Measurements from ENCODE around the gene SOAT2. TPM values are rescaled to one million over a fixed set of nuclear protein-coding genes. Genes with fewer than 3 reads are reported as not detected.
A peak's percentile ranks its signal among the peaks of the same experiment; 100 is the strongest.

The SOAT2 gene
- total RNA-seq, 5 donors from 2014 or later (not counting 1 experiment from before 2014, with no cell fraction given) = 0.82 to 1.6 (median 0.89) TPM

DNA sequence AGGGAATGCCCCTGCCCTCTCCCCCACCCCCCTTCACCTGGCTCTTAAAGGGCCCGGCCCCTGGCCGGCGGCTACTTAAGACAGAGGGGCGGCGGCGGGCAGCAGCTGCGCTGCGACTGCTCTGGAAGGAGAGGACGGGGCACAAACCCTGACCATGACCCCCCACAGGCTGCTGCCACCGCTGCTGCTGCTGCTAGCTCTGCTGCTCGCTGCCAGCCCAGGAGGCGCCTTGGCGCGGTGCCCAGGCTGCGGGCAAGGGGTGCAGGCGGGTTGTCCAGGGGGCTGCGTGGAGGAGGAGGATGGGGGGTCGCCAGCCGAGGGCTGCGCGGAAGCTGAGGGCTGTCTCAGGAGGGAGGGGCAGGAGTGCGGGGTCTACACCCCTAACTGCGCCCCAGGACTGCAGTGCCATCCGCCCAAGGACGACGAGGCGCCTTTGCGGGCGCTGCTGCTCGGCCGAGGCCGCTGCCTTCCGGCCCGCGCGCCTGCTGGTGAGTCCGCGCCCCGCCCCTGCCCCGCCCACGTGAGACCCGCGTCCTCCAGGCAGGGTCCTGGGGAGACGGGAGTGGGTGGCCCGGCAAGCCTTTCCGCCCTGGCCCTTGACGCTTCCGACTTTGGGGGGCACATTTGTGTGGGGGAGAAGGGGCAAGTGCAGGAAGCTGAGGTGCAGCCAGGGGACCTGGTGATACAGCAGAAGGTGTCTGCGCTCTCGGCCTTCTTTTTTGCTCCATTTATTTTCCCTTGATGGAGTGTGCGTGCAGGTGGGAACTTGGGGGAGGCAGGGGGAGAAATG is 5.5 kb upstream of the SOAT2 start, which contains the start of gene IGFBP6:
IGFBP6 (plus strand) TSS at position 104 of the 790 bp plus-strand sequence; CDS start at position 155, 51 bp downstream.
- peaks cover 38 to 43% (median 38%) of the 10 kb centered on the region in 3 donors for H3K4me1 Mint-ChIP-seq

DNA sequence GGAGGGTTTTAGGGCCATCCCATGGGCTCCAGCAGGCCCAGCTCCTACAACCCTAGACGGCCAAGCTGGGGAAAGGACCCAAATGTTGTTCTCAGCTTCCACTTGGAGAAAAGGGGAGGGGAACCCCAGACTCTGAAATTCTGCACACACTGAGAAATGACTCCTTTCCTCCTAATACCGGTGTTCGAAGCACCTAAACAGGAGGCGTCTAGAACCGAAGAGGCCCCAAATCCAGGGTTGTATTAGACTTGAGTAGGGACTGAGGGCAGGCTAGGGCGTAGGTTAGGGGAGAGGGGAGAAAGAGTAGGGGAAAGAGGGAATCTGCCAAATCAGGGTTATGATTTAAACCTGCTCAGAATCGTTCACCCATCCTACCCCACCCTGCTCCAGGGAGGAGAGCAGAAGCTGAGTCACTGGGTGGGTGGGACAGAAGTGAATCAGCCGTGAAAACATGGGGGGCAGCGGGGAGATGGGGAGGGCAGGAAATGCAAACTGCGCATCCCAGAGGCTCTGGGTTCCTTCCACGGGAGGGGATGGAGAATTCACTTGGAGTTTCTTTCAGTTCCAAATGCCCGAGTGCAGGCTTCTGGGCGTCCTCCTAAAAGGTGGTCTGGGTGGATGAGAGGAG is 4.8 kb upstream of the SOAT2 start:
- H3K27me3 Mint-ChIP-seq = peaks cover 0 to 6% of the 10 kb centered on the region in 2 donors
- ATAC-seq (replicated peaks in 1 of 4) = no peak
- peak overlapping the region; percentile 74 to 88 for H3K27ac Mint-ChIP-seq
- peak overlapping the region; percentile 75 to 79 (median 77) for H3K4me3 Mint-ChIP-seq
- H3K4me1 Mint-ChIP-seq = peaks cover 45 to 50% (median 45%) of the 10 kb centered on the region in 3 donors
- H3K36me3 ChIP-seq (ENCODE audit: control insufficient read depth in 2 of 2, extremely low read depth in 1 of 2, insufficient read depth in 1 of 2, low read length in 1 of 2) = no peaks in the 10 kb centered on the region
- H3K4me3 ChIP-seq (ENCODE audit: control insufficient read depth in 1 of 2, extremely low read depth in 1 of 2, low read length in 1 of 2) = peak overlapping the region; percentile 50 to 58
- H3K9me3 Mint-ChIP-seq = no peaks in the 10 kb centered on the region
- ChIA-PET POLR2A (interaction anchor here in 1 of 2 donors (1.2 kb wide), 1 partner anchor 19 kb away, joined by 3 read pairs; the partner anchor contains the start of gene SPRYD3), CTCF (interaction anchor here (0.6 to 3.2 kb wide), 11 partner anchors 12 to 901 kb away, joined by 3 to 32 read pairs (median 3); partner anchors contain the start of gene SPRYD3 (in 1 of the 2))
- H3K4me1 ChIP-seq (ENCODE audit: control insufficient read depth in 1 of 2, extremely low read depth in 1 of 2, insufficient read depth in 2 of 2, low read length in 2 of 2) = peaks cover 23 to 55% of the 10 kb centered on the region in 2 experiments
- H3K27me3 ChIP-seq (replicated peaks in 1 of 2; ENCODE audit: control insufficient read depth in 2 of 2, extremely low read depth in 1 of 2, insufficient read depth in 2 of 2, low read length in 1 of 2) = peaks cover 0 to 16% of the 10 kb centered on the region in 2 experiments
- H3K9me3 ChIP-seq = no peaks in the 10 kb centered on the region
- WGBS (ENCODE audit: insufficient coverage) = 66% methylated on average over 3 of the region's 13 CpGs
- H3K27ac ChIP-seq (ENCODE audit: low read length) = peak overlapping the region; percentile 52
- DNase-seq = peak in 2 of 35 experiments; percentile 29 to 30
- no peaks in the 10 kb centered on the region for H3K36me3 Mint-ChIP-seq

More for the DNA sequence above, 5.5 kb upstream of the SOAT2 start, which contains the start of gene IGFBP6:
- Histone ChIP-seq H3K4me3 (ENCODE audit: control insufficient read depth in 1 of 2, extremely low read depth in 1 of 2, low read length in 1 of 2) (peak within 1 kb of the TSS; percentile 50 to 58), H3K36me3 (ENCODE audit: control insufficient read depth in 2 of 2, extremely low read depth in 1 of 2, insufficient read depth in 1 of 2, low read length in 1 of 2) (no peaks in the 10 kb centered on the region), H3K4me1 (ENCODE audit: control insufficient read depth in 1 of 2, extremely low read depth in 1 of 2, insufficient read depth in 2 of 2, low read length in 2 of 2) (peaks cover 16 to 48% of the 10 kb centered on the region in 2 experiments), H3K9me3 (no peaks in the 10 kb centered on the region), H3K27ac (ENCODE audit: low read length) (peak within 1 kb of the TSS; percentile 52), H3K27me3 (replicated peaks in 1 of 2; ENCODE audit: control insufficient read depth in 2 of 2, extremely low read depth in 1 of 2, insufficient read depth in 2 of 2, low read length in 1 of 2) (peaks cover 0 to 16% of the 10 kb centered on the region in 2 experiments)
- Mint-ChIP-seq H3K4me3 (peak within 1 kb of the TSS; percentile 75 to 79 (median 78)), H3K27me3 (peaks cover 0 to 6% of the 10 kb centered on the region in 2 donors), H3K9me3 (no peaks in the 10 kb centered on the region), H3K36me3 (no peaks in the 10 kb centered on the region), H3K27ac (peak within 1 kb of the TSS; percentile 74 to 88)
- peak in 28 of 35 experiments; percentile 19 to 69 (median 38) for DNase-seq
- CTCF ChIA-PET = interaction anchor here in 1 of 2 donors (0.6 to 3.2 kb wide), 4 partner anchors 11 to 91 kb away, joined by 3 to 32 read pairs (median 18); partner anchors contain the start of gene SPRYD3
- POLR2A ChIA-PET = interaction anchor here in 1 of 2 donors (1.2 kb wide), 1 partner anchor 19 kb away, joined by 3 read pairs; the partner anchor contains the start of gene SPRYD3
- ATAC-seq (replicated peaks in 1 of 4) = peak; percentile 67 to 74 (median 70)
- WGBS (ENCODE audit: insufficient coverage) = under 1% methylated on average over 49 of the region's 51 CpGs

DNA sequence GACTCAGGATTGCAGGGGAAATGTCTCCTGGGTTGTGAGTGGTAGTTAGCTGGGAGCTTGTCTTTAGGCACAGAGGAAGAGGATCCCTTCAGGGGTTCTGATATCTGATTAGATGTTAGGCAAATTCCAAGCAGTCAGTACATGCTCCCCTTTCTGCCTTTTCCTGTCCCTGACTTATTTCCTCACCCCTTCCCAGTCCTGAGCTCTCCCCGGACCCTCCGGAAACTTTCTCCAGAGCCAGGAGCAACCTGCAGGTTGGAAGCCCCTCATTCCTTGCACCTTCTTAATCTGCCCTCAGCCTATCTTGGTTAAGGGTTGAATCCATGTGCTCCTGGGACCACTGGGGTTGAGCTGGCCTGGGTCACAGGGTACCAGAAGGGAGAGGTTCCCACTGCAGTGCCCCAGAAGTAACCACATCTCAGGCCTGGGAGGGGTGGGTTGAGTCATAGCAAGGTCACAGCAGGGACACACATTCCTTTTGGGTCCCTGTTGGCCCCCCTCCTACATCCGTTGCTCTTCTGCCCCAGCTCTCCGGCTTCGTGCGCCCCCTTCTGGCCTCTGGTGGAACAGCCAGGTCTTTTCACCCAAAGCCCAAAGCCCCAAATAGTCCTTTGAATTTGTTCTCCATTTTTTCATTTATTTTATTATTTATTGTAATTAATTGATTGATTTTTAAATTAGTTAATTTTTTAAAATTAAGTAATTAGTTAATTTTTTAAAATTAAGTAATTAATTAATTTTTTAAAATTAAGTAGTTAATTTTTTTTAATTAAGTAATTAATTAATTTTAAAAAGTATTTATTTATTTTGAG is 4.0 kb upstream of the SOAT2 start:
- CTCF ChIA-PET = interaction anchor here (0.6 to 3.2 kb wide), 13 partner anchors 13 to 900 kb away, joined by 3 to 32 read pairs (median 4); partner anchors contain the start of gene SPRYD3 (in 1 of the 2)
- Mint-ChIP-seq H3K27me3 (peaks cover 0 to 6% of the 10 kb centered on the region in 2 donors), H3K27ac (peak overlapping the region; percentile 67 to 88), H3K4me3 (peak overlapping the region; percentile 45 to 79 (median 55)), H3K36me3 (no peaks in the 10 kb centered on the region), H3K9me3 (no peaks in the 10 kb centered on the region), H3K4me1 (peaks cover 52 to 58% (median 54%) of the 10 kb centered on the region in 3 donors)
- peaks cover 0 to 15% of the 10 kb centered on the region in 2 experiments for H3K27me3 ChIP-seq (replicated peaks in 1 of 2; ENCODE audit: control insufficient read depth in 2 of 2, extremely low read depth in 1 of 2, insufficient read depth in 2 of 2, low read length in 1 of 2)
- no peaks in the 10 kb centered on the region for H3K36me3 ChIP-seq (ENCODE audit: control insufficient read depth in 2 of 2, extremely low read depth in 1 of 2, insufficient read depth in 1 of 2, low read length in 1 of 2)
- DNase-seq (peak; percentile 67 to 91 (median 84)), ATAC-seq (replicated peaks in 1 of 4) (peak; percentile 50 to 59 (median 58))
- 0% methylated on average over 4 of the region's 6 CpGs for WGBS (ENCODE audit: insufficient coverage)
- POLR2A ChIA-PET = interaction anchor here in 1 of 2 donors (1.2 kb wide), 1 partner anchor 20 kb away, joined by 3 read pairs; the partner anchor contains the start of gene SPRYD3
- no peaks in the 10 kb centered on the region for H3K9me3 ChIP-seq
- H3K4me1 ChIP-seq (ENCODE audit: control insufficient read depth in 1 of 2, extremely low read depth in 1 of 2, insufficient read depth in 2 of 2, low read length in 2 of 2) = peaks cover 29 to 63% of the 10 kb centered on the region in 2 experiments
- H3K4me3 ChIP-seq (ENCODE audit: control insufficient read depth in 1 of 2, extremely low read depth in 1 of 2, low read length in 1 of 2) = no peak overlapping the region
- H3K27ac ChIP-seq (ENCODE audit: low read length) = peak overlapping the region; percentile 6

DNA sequence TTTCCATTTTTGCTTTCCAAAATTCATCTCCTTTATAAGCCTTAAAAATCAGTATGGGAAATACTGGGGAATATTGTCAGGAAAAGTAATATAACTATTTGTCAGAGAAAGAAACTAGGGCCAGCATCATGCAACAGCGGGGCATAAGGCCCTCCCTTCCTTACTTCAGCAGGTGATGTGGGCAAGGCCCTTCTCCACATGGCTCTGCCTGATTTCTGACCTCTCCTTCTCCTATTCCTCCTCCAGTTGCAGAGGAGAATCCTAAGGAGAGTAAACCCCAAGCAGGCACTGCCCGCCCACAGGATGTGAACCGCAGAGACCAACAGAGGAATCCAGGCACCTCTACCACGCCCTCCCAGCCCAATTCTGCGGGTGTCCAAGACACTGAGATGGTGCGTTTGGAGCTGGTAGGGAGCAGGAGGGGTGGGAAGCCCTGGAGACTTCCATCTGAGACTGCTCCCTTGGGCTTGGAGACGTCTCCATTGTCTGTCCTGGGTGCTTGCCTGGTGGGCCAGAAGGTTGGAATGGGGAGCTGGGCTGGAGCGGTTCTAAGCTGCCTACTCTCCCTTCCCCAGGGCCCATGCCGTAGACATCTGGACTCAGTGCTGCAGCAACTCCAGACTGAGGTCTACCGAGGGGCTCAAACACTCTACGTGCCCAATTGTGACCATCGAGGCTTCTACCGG is 2.7 kb upstream of the SOAT2 start:
- no peak overlapping the region for H3K27ac ChIP-seq (ENCODE audit: low read length)
- no peaks in the 10 kb centered on the region for H3K36me3 Mint-ChIP-seq
- no peaks in the 10 kb centered on the region for H3K9me3 Mint-ChIP-seq
- H3K4me3 Mint-ChIP-seq = no peak overlapping the region
- CTCF ChIA-PET = no interaction called here
- peaks cover 29 to 67% of the 10 kb centered on the region in 2 experiments for H3K4me1 ChIP-seq (ENCODE audit: control insufficient read depth in 1 of 2, extremely low read depth in 1 of 2, insufficient read depth in 2 of 2, low read length in 2 of 2)
- no peaks in the 10 kb centered on the region for H3K9me3 ChIP-seq
- no peak overlapping the region for H3K4me3 ChIP-seq (ENCODE audit: control insufficient read depth in 1 of 2, extremely low read depth in 1 of 2, low read length in 1 of 2)
- WGBS (ENCODE audit: insufficient coverage) = 87% methylated on average over 3 of the region's 13 CpGs
- H3K27me3 ChIP-seq (replicated peaks in 1 of 2; ENCODE audit: control insufficient read depth in 2 of 2, extremely low read depth in 1 of 2, insufficient read depth in 2 of 2, low read length in 1 of 2) = peaks cover 0 to 13% of the 10 kb centered on the region in 2 experiments
- ATAC-seq (replicated peaks in 1 of 4) (no peak), DNase-seq (no peak)
- no peak overlapping the region for H3K27ac Mint-ChIP-seq
- no peaks in the 10 kb centered on the region for H3K36me3 ChIP-seq (ENCODE audit: control insufficient read depth in 2 of 2, extremely low read depth in 1 of 2, insufficient read depth in 1 of 2, low read length in 1 of 2)
- peaks cover 56 to 64% (median 57%) of the 10 kb centered on the region in 3 donors for H3K4me1 Mint-ChIP-seq
- POLR2A ChIA-PET = no interaction called here
- H3K27me3 Mint-ChIP-seq = peaks cover 0 to 6% of the 10 kb centered on the region in 2 donors

DNA sequence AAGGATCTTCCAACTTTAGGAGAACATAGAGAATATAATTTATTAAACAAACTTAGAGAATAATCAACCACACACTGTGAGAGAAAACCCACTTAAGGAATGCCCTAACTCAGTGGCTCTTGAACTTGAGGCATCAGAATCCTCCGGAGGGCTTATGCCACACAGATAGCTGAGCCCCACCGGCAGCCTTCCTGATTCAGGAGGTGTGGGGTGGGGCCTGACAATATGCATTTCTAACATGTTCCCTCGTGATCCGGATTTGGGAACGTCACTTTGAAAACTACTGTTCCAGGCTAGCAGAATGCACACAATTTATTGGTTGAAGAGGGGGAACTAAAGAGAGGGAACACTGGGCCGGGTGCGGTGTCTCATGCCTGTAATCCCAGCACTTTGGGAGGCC is 2.0 kb upstream of the SOAT2 start:
- ATAC-seq (replicated peaks in 1 of 4) = no peak
- no peaks in the 10 kb centered on the region for H3K9me3 ChIP-seq
- POLR2A ChIA-PET = interaction anchor here in 1 of 2 donors (1.5 kb wide), 1 partner anchor 22 kb away, joined by 8 read pairs; the partner anchor contains the start of gene SPRYD3
- DNase-seq = no peak
- H3K27me3 ChIP-seq (replicated peaks in 1 of 2; ENCODE audit: control insufficient read depth in 2 of 2, extremely low read depth in 1 of 2, insufficient read depth in 2 of 2, low read length in 1 of 2) = peaks cover 0 to 9% of the 10 kb centered on the region in 2 experiments
- peak overlapping the region; percentile 52 to 79 for H3K27ac Mint-ChIP-seq
- no peaks in the 10 kb centered on the region for H3K9me3 Mint-ChIP-seq
- peaks cover 29 to 67% of the 10 kb centered on the region in 2 experiments for H3K4me1 ChIP-seq (ENCODE audit: control insufficient read depth in 1 of 2, extremely low read depth in 1 of 2, insufficient read depth in 2 of 2, low read length in 2 of 2)
- no peaks in the 10 kb centered on the region for H3K36me3 ChIP-seq (ENCODE audit: control insufficient read depth in 2 of 2, extremely low read depth in 1 of 2, insufficient read depth in 1 of 2, low read length in 1 of 2)
- 94% methylated on average over 7 of the region's 7 CpGs for WGBS (ENCODE audit: insufficient coverage)
- peaks cover 55 to 64% (median 57%) of the 10 kb centered on the region in 3 donors for H3K4me1 Mint-ChIP-seq
- H3K27me3 Mint-ChIP-seq = peaks cover 0 to 6% of the 10 kb centered on the region in 2 donors
- CTCF ChIA-PET = interaction anchor here in 1 of 2 donors (0.6 to 0.7 kb wide), 2 partner anchors 40 to 56 kb away, joined by 3 to 8 read pairs; no protein-coding TSS in a partner anchor
- no peak overlapping the region for H3K4me3 ChIP-seq (ENCODE audit: control insufficient read depth in 1 of 2, extremely low read depth in 1 of 2, low read length in 1 of 2)
- H3K27ac ChIP-seq (ENCODE audit: low read length) = no peak overlapping the region
- no peaks in the 10 kb centered on the region for H3K36me3 Mint-ChIP-seq
- peak overlapping the region in 1 of 3 donors; percentile 34 for H3K4me3 Mint-ChIP-seq
